B cell (primary cell): ENCODE data around the gene NYNRIN.

Experiments used
- EZH2 ChIP-seq: IDR thresholded peaks from 2 replicates; pipeline ENCODE4 v1.6.1; 2012; ENCODE audit warnings: borderline replicate concordance, low read depth, mild to moderate bottlenecking, moderate library complexity, low read length; ENCODE audit not compliant: insufficient read depth, poor library complexity, severe bottlenecking
- TF ChIP-seq, protein P1 (sequence below): fragments of 200-600 bp; IDR thresholded peaks from one replicate; pipeline ENCODE4 v1.8.0; 2022; ENCODE audit warnings: antibody characterized with exemption, mild to moderate bottlenecking

DNA sequence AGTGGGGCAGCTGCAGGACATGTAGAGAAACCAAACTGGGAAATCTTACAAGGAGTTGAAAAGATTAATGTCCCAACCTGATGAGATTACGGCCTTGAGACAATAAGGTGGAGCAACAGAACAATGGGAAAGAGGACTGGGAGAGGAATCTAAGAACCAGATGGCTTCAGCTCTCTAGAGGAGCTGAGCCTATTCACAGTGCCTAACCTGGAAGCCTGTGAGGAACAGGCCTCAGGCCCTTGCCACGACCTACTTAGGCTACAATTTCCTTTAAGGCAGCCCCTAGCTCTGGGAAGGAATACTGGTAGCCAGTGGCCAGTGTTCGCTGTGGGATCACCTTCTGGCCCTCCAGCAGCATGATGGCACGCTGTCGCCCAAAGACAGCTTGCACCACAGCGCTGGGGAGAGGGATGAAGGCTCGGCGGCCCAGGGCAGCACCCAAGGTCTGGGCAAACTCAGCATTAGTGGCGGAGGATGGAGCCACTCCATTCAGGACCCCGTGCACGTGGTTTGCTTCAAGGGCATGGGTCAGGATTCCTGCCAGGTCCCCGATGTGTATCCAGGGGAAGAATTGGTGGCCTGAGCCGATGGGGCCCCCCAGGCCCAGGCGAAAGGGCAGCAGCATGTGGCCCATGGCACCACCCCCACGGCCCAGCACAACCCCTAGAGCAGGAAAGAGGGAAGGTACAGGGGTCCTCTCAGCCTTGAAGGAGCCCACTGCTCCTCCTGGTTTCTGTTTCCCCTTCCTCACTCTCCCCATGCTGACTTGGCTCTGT is 41.2 kb downstream of the NYNRIN start:
- TF ChIP-seq, protein P1, sequence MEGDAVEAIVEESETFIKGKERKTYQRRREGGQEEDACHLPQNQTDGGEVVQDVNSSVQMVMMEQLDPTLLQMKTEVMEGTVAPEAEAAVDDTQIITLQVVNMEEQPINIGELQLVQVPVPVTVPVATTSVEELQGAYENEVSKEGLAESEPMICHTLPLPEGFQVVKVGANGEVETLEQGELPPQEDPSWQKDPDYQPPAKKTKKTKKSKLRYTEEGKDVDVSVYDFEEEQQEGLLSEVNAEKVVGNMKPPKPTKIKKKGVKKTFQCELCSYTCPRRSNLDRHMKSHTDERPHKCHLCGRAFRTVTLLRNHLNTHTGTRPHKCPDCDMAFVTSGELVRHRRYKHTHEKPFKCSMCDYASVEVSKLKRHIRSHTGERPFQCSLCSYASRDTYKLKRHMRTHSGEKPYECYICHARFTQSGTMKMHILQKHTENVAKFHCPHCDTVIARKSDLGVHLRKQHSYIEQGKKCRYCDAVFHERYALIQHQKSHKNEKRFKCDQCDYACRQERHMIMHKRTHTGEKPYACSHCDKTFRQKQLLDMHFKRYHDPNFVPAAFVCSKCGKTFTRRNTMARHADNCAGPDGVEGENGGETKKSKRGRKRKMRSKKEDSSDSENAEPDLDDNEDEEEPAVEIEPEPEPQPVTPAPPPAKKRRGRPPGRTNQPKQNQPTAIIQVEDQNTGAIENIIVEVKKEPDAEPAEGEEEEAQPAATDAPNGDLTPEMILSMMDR = no peak
- no peak for TF ChIP-seq EZH2
